OCI-LY3 (cell line): ENCODE measurements around the gene SYT7.

Experiments used
- CTCF ChIP-seq: fragments of 200-600, 300-600 bp; sonication (generic); IDR thresholded peaks from 2 replicates; pipeline ENCODE4 v1.5.1; 2014; ENCODE audit warnings: antibody characterized with exemption, low read length, low read depth
- EZH2phosphoT487 ChIP-seq: fragments of 200-600 bp; shearing (Covaris generic); IDR thresholded peaks from 2 replicates; pipeline ENCODE4 v1.6.1; 2018; ENCODE audit warnings: antibody characterized with exemption, mixed run types, low read depth

DNA sequence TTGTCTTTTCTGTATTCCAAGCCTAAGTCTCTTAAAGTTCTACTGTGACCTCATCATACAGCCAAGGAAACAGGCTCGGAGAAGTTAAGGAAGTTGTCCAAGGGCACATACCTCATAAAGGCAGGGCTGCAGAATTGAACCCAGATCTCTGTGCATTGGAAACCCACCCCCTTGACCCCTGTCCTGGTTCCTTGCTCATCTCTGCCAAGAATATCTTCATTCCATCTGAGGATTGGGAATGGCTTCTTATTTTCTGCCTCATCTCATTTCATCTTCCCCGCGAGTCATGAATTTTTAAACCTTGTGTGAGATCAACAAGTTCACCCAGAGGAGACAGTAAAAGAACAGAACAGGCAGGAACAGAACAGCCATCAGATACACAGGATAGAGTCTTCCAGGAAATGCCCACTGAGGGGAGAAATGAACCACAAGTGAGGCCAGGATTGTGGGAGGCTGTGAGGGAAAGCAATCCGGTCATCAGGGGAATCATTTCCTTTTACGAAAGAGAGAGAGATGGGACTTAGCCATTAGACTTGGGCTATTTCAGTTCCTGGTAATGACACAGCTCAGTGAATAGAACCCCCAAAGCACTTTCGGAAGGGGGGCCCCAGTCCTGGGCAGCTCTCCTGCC is 106.7 kb downstream of the SYT7 start:
- TF ChIP-seq CTCF (no peak), EZH2phosphoT487 (no peak)
